Right ventricle myocardium inferior (tissue), 1 donor: ENCODE data around the gene CACNB3. TPM values are rescaled to one million over a fixed set of nuclear protein-coding genes. Genes with fewer than 3 reads are reported as not detected.
A peak's percentile ranks its signal among the peaks of the same experiment; 100 is the strongest.

Experiments used
- ATAC-seq: fragments of 200-7000 bp; cut with Tn5 transposase; one replicate; pipeline ENCODE4 v1.9.1; 2020; ENCODE audit warnings: mild to moderate bottlenecking, moderate library complexity
- DNase-seq: peaks from one replicate; pipeline ENCODE4 v3.0.0; 2021; ENCODE audit errors: missing footprints
- intact Hi-C: fragments of 100-400 bp; cut with DNase I; formaldehyde crosslinking; loops from one replicate; pipeline ENCODE4 v1.11.0; 2022
- long read RNA-seq: library from polyadenylated mRNA; unstranded; transcript quantifications from one replicate; pipeline ENCODE4 v2.0.0, GENCODE V29; 2021
- total RNA-seq: library from RNA; stranded (reverse); fragmentation: NEBNext Ultra II Directional; extraction: Animal tissue kit (Norgen Biotek cat#: 25700); gene quantifications from one replicate; pipeline ENCODE4 v1.2.1, GENCODE V29; 2021
- donor health status: DM: no; HTN: yes; CAD: no; lungs with severe emphysema.

The CACNB3 gene
- 6.0 TPM for total RNA-seq
- long read RNA-seq, partial matches to known transcripts = 2 of 2 reads
- long read RNA-seq, other reads (novel, unspliced or antisense) = 0 of 2 reads

- ATAC-seq (peak; percentile 20), DNase-seq (peak; percentile 82)
- intact Hi-C loops = no loop called here
Observed at GRCh38 chr12:48817873-48818830, at the start of gene CACNB3. Gene CACNB3 (plus strand): TSS chr12:48818496. CDS start chr12:48818930, 434 bp downstream.

GRCh38 chr12:48768736-48769135 lies 49.6 kb upstream of the CACNB3 start:
- ATAC-seq (no peak), DNase-seq (no peak)
- intact Hi-C loops = no loop called here

- no peak for ATAC-seq
- DNase-seq = no peak
- intact Hi-C loops = no loop called here
Observed at GRCh38 chr12:48770756-48771155, 47.5 kb upstream of the CACNB3 start.

DNA sequence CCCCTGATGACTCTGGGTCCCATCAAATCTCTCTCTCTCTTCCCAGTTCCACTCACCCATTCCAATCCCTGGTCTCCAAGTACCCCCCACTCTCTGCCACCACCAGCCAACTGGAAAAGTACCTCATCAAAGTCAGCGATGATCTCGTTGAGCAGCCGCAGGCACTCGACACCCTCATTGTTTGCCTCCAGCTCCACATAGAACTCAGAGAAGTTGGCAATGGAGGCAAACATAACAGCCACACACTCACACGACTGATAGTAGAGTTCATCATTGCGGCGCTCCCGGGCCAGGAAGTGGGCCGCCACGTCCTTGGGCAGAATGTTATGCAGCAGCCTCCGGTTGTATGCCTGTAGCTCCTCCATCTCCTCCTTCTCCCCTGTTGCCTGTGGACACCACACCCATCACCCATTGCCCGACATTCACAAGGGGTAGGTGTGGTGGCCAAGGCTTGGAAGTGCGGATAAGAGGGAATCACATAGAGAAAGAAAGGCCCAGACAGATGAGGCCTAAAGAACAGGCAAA lies 46.6 kb upstream of the CACNB3 start:
- ATAC-seq = no peak
- no peak for DNase-seq

GRCh38 chr12:48773686-48774085 lies 44.6 kb upstream of the CACNB3 start:
- no peak for ATAC-seq
- no peak for DNase-seq
- intact Hi-C loops = no loop called here

More for the DNA sequence above, 46.6 kb upstream of the CACNB3 start:
- intact Hi-C loops = no loop called here

- DNase-seq = no peak
- ATAC-seq = no peak
- intact Hi-C loops = no loop called here
Observed at GRCh38 chr12:48774516-48774915, 43.8 kb upstream of the CACNB3 start.

DNA sequence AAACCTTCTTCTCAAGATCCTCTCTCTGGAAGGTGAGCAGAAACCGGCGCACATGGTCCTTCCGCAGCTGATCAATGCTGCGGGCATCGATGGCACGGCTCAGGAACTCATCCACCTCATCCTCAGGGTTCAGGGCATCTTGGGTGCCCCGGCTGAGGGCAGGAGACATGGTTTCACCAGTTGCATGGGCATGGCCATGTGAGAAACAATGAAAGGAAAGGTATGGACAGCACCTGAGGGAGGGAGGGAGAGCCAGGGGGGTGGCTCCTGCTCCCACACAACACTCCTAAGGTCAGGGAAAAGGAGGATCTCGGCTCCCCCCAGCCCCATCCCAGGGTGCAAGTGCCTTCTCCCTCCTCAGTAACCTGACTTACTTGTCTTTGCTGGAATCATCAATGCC lies 43.0 kb upstream of the CACNB3 start:
- DNase-seq (no peak), ATAC-seq (no peak)
- intact Hi-C loops = no loop called here

DNA sequence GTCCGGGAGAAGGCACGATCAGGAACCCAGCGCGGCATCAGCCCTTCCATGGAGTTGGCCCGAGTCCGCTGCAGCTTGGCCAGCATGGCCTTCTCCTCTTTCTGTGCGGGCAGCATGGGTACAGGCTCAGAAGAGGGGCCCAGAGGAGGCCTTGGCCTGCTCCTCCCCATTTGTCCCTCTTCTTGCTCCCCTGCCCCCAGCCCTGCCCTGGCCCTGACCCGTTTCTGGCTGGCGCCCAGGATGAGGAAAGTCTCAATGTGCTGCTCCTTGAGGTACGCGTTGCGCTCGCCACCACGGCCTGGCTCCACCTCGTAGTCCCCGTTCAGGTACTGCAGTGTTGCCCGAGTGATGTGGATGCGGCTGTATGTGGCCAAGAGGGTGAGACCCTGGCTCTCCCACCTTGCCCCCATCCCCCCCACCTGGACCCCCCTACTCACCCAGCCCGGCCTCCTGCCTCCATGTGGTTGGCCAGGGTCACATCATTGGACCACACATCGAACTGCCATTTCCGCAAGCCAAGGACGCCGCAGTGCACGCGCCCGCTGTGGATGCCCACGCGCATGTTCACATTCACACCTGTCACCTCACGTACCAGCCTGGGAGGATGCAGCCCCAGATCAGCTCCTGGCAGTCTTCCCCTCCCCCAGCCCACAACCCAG lies 42.2 kb upstream of the CACNB3 start:
- intact Hi-C loops = no loop called here
- ATAC-seq (no peak), DNase-seq (no peak)

GRCh38 chr12:48776956-48777355 lies 41.3 kb upstream of the CACNB3 start:
- DNase-seq = no peak
- intact Hi-C loops = no loop called here
- no peak for ATAC-seq

DNA sequence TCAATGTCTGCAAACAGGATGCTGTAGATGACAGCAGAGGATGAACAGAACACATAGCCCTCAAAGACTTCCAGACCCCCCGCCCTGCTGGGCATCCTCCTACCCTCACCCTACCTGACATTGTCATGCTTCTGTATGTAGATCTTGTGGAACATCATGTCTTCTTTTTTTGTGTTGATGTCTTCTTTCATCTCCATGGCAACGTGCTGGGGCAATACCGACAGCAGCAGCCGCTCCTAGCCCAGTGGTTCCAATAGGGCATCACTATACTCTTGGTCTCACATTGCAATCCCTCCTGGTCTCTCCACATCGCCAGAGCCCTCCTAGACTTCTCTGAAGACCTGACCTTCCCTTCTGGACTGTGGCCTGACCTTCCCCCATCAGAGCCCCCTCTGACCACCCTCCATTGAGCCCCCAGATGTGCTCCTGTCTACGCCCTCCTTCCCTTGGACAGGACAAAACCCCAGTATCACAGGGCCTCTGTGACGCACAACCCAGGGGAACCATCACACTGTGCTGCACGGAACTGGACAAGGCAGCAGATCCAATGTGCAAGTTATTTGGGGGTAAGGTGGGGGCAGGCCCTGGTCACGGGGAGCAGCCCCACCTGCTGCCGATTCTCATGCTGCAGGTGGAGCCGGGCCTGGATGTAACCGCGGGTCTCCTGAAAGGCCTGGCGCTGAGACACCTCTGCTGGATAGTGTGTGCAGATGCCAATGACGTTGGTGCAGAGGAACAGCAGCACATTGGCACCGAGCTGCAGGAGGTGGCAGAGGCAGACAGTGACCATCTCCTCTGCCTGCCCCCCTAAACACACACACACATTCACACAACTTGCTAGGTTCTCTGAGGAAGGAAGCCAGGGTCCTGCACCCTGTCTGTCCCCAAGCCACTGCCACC lies 40.5 kb upstream of the CACNB3 start:
- no peak for DNase-seq
- no peak for ATAC-seq

DNA sequence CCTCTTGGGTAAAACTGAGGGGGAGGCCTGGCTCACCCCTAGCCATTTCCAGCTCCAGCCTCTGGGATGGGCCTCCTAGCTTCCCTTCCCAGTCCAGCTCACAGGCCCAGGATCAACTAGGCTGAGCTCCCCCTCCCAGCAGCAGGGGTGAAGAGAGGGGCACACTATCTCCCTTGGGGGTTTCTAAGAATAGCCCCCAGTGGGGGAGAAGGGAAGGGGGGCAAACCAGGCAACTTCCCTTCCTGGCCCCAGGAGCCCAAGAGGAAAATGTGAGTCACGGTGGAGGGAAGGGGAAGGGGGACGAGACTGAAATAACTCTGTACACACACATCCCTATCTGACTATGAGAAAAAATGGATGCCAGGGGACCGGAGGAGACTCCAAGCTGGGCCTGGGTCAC lies 38.4 kb upstream of the CACNB3 start:
- DNase-seq (no peak), ATAC-seq (peak; percentile 79)
- intact Hi-C loops = no loop called here

More for the DNA sequence above, 40.5 kb upstream of the CACNB3 start:
- intact Hi-C loops = no loop called here

DNA sequence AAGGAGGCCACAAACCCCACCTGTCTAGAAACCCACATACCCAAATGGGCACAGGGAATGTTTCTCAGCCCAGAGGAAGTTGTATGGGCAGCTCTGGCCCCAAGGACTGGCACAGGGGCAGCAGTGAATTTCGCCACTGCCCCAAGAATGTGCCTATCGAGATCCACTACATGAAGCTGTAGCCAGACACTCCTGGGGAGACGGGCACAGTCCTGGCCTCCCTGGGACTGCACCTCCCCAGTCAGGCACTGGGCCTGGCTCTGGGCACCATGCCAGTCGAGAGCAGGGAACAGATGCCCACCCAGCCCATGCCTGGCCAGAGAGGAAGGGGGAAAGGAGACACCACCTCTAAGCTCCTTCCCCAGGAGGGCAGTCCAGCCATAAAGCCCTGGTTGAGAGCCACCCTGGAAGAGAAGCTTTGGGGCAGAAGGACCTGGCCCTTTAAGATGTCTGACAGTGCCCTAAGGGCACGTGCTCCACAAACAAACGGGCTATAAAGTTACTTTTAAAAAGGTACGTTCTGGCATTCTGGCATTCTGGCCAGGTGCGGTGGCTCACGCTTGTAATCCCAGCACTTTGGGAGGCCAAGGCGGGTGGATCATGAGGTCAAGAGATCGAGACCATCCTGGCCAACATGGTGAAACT lies 37.8 kb upstream of the CACNB3 start:
- intact Hi-C loops = no loop called here
- peak; percentile 16 for ATAC-seq
- DNase-seq = no peak

DNA sequence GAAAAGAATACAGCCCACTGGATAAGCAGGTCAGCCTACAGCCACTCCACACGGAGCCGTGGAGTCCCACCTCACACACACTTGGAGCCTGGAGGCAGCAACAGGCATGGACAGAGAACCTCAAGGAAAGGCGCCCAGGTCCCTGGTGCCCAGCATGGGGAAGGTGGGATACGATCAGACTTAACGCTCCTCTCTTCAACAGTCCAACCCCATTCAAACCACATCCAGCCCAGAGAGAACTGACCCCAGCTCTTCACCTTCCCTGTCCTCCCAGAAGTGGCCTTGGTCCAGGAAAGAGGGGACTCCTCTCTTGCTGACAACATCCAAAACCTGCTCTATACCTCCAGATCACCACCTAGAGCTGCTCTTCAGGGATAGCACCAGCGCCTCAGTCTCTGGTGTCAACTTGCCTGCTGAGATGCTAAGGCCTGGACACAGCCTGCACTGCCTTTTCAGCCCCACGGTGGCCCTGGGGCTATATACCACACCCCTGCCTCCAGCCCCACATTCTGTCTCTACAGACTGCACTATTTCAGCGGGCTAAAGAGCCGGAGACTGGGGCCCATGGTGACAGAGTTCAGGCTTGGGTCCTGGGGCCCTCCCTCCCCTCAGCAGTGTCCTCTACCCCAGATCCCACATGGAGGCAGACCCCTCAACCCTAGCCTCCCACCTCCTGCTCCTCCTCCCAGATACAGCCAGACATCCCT lies 36.4 kb upstream of the CACNB3 start:
- intact Hi-C loops = no loop called here
- ATAC-seq = no peak
- no peak for DNase-seq

DNA sequence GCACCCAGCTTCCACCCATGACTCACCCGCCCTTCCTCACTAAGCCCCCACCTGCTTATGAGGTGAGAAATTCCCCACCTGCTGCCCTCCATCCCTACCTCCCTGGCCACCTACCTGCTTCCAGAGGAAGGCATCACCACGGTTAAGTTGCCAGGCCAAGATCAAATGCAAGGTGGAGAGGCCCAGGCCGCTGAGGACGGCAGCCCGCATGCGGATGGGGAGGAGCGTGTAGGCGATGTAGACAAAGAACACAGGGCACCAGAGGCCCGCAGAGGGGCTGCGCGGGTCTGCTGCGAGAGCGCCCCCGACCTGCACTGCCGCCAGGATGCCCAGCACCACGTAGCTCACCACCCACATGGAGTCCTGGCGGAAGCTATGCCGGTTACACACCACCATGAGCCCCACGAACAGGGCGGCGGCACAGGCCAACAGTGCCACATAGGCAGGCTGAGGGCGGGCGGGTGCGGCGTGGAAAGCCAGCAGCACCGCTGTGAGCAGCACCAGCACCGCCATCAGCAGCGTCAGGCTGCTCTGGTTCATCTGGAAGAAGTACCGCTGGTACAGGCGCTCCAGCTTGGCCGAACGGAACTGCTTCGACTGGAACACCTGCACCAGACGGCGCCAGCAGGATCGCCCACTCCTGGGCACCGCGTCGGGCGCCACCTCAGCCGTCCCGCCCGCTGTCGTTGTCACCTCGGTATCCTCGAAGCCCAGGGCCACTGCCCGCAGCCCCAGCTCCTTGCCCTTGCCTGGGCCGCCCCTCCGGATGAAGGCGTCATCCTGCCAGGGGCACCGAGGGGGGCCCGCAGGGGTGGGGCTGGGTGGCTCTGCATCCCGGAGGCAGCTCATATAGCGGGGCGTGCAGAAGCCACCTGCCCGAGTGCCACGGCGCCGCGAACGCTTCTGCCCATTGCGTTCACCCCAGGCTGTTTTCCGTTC lies 35.6 kb upstream of the CACNB3 start:
- DNase-seq = no peak
- ATAC-seq = no peak
- intact Hi-C loops = no loop called here

- intact Hi-C loops = no loop called here
- ATAC-seq = no peak
- no peak for DNase-seq
Observed at GRCh38 chr12:48783432-48783831, 34.9 kb upstream of the CACNB3 start.
